Measurements from ENCODE around the gene ARHGAP28.

ARHGAP28 gene

DNA sequence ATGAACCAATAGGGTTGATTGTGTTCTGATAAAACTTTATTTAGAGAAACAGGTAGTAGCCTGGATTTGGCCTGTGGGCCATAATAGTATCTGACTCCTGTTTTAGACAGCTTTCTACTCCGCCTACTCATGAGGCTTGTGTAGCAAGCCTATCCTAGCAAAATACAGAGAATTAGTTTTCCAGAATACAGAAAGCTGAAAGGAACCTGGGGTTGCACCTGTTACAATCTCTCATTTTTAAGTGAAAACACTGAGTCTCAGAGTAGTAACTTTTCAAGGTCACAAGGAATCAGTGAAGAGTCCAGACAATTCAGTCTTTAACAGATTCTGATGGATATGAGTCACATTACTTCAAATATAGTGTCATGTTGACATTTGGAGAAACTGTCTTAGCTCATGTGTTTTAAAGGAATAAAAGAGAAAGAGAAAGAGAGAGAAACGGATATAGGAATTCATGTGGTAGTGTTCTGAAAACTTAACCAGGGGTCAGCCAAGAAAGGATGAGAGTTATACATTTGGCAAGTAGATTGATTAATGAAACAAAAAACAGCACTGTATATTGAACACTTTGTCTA, 17.0 kb downstream of the ARHGAP28 start:
- TF ChIP-seq, protein P1, sequence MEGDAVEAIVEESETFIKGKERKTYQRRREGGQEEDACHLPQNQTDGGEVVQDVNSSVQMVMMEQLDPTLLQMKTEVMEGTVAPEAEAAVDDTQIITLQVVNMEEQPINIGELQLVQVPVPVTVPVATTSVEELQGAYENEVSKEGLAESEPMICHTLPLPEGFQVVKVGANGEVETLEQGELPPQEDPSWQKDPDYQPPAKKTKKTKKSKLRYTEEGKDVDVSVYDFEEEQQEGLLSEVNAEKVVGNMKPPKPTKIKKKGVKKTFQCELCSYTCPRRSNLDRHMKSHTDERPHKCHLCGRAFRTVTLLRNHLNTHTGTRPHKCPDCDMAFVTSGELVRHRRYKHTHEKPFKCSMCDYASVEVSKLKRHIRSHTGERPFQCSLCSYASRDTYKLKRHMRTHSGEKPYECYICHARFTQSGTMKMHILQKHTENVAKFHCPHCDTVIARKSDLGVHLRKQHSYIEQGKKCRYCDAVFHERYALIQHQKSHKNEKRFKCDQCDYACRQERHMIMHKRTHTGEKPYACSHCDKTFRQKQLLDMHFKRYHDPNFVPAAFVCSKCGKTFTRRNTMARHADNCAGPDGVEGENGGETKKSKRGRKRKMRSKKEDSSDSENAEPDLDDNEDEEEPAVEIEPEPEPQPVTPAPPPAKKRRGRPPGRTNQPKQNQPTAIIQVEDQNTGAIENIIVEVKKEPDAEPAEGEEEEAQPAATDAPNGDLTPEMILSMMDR (IDR thresholded peaks at IDR 0.05; ENCODE audit: low read depth, low read length, poor library complexity, severe bottlenecking): no peak
- TF ChIP-seq EZH2phosphoT487 (IDR thresholded peaks at IDR 0.05; ENCODE audit: borderline replicate concordance, low read length): no peak
- no peaks in the 10 kb centered on the region for H3K36me3 ChIP-seq (ENCODE audit: control insufficient read depth, low read length)
- no peak overlapping the region for H3K27ac ChIP-seq (ENCODE audit: low read depth, low read length)
- no peaks in the 10 kb centered on the region for H3K27me3 ChIP-seq (ENCODE audit: control insufficient read depth, low read length)
- no peaks in the 10 kb centered on the region for H3K4me1 ChIP-seq (ENCODE audit: control insufficient read depth, low read length)
- H3K9me3 ChIP-seq (ENCODE audit: control insufficient read depth, insufficient read depth, low read length): no peaks in the 10 kb centered on the region
- H3K4me3 ChIP-seq (ENCODE audit: low read length): no peak overlapping the region
- H3K79me2 ChIP-seq (ENCODE audit: control insufficient read depth, low read length): no peaks in the 10 kb centered on the region
- no peaks in the 10 kb centered on the region for H4K20me1 ChIP-seq (ENCODE audit: control insufficient read depth, insufficient read depth, low read depth, low read length)
- H3F3A ChIP-seq (ENCODE audit: control insufficient read depth, insufficient read depth): no peaks in the 10 kb centered on the region
- no peaks in the 10 kb centered on the region for H3K9me2 ChIP-seq (replicated peaks; ENCODE audit: control insufficient read depth, low read length)
- H3K4me2 ChIP-seq (ENCODE audit: low read length): no peak overlapping the region

DNA sequence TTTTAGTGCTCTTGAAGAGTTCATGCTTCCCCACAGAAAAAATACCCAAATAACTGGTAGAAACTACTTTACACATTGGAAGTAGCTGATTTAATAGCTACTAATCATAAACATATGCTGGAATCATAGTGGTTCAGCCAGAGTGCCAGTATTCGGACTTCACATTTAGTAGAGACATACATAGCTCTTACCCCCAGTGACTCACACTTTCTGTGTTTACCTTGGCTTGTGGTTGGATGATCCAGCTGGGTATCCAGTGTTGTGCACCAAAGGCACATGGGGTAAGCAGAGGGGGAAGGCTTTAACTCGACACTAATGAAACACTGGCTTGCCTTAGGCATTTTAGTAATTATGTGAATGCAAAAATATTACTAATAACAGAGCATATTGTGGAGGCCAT, 18.1 kb downstream of the ARHGAP28 start:
- Histone ChIP-seq H3K27ac (ENCODE audit: low read depth, low read length) (no peak overlapping the region), H3K4me3 (ENCODE audit: low read length) (no peak overlapping the region), H3K79me2 (ENCODE audit: control insufficient read depth, low read length) (no peaks in the 10 kb centered on the region), H3K36me3 (ENCODE audit: control insufficient read depth, low read length) (no peaks in the 10 kb centered on the region), H3K9me3 (ENCODE audit: control insufficient read depth, insufficient read depth, low read length) (no peaks in the 10 kb centered on the region), H3F3A (ENCODE audit: control insufficient read depth, insufficient read depth) (no peaks in the 10 kb centered on the region), H3K4me1 (ENCODE audit: control insufficient read depth, low read length) (no peaks in the 10 kb centered on the region), H3K27me3 (ENCODE audit: control insufficient read depth, low read length) (no peaks in the 10 kb centered on the region), H4K20me1 (ENCODE audit: control insufficient read depth, insufficient read depth, low read depth, low read length) (no peaks in the 10 kb centered on the region), H3K4me2 (ENCODE audit: low read length) (no peak overlapping the region), H3K9me2 (replicated peaks; ENCODE audit: control insufficient read depth, low read length) (no peaks in the 10 kb centered on the region)
- no peak for TF ChIP-seq EZH2phosphoT487 (IDR thresholded peaks at IDR 0.05; ENCODE audit: borderline replicate concordance, low read length)
- TF ChIP-seq, protein P1 (IDR thresholded peaks at IDR 0.05; ENCODE audit: low read depth, low read length, poor library complexity, severe bottlenecking): no peak

DNA sequence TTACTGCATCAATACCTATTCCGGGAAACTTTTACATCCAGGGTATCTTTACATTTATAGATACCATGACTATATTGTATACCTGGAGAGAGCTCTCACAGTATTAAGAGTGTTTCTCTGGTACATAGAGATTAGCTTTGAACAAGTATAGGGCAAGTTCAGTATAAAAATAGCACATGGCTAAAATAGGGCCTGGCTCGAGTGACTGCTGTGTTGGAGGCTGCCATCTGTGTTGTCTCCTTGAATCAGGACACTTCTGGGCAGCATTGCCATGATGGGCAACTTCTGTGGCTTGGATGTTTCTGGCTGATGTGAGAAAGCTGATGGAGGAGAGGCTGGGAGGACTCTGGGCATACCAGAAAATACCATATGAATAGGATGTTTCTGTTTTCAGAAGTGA, 18.7 kb downstream of the ARHGAP28 start:
- H3K36me3 ChIP-seq (ENCODE audit: control insufficient read depth, low read length): no peaks in the 10 kb centered on the region
- no peak overlapping the region for H3K27ac ChIP-seq (ENCODE audit: low read depth, low read length)
- H3F3A ChIP-seq (ENCODE audit: control insufficient read depth, insufficient read depth): no peaks in the 10 kb centered on the region
- no peaks in the 10 kb centered on the region for H3K9me3 ChIP-seq (ENCODE audit: control insufficient read depth, insufficient read depth, low read length)
- H3K27me3 ChIP-seq (ENCODE audit: control insufficient read depth, low read length): no peaks in the 10 kb centered on the region
- no peak overlapping the region for H3K4me3 ChIP-seq (ENCODE audit: low read length)
- no peak overlapping the region for H3K4me2 ChIP-seq (ENCODE audit: low read length)
- H3K79me2 ChIP-seq (ENCODE audit: control insufficient read depth, low read length): no peaks in the 10 kb centered on the region
- no peaks in the 10 kb centered on the region for H4K20me1 ChIP-seq (ENCODE audit: control insufficient read depth, insufficient read depth, low read depth, low read length)
- no peak for TF ChIP-seq EZH2phosphoT487 (IDR thresholded peaks at IDR 0.05; ENCODE audit: borderline replicate concordance, low read length)
- TF ChIP-seq, protein P1 (IDR thresholded peaks at IDR 0.05; ENCODE audit: low read depth, low read length, poor library complexity, severe bottlenecking): no peak
- H3K4me1 ChIP-seq (ENCODE audit: control insufficient read depth, low read length): no peaks in the 10 kb centered on the region
- no peaks in the 10 kb centered on the region for H3K9me2 ChIP-seq (replicated peaks; ENCODE audit: control insufficient read depth, low read length)
